ENCODE data around the gene RHBDL1. TPM values are rescaled to one million over a fixed set of nuclear protein-coding genes. Genes with fewer than 3 reads are reported as not detected.

The RHBDL1 gene
- total and polyA plus RNA-seq, 2 experiments from 2014 or later, result 2.6 to 12.9 TPM

GRCh38 chr16:661184-661821, 14.2 kb upstream of the RHBDL1 start:
- Histone ChIP-seq H3K27me3 (no peaks in the 10 kb centered on the region), H3K9me3 (ENCODE audit: low read depth) (no peaks in the 10 kb centered on the region), H3K36me3 (no peaks in the 10 kb centered on the region), H3K27ac (peak overlapping the region; percentile 1), H3K4me1 (ENCODE audit: low read depth) (no peaks in the 10 kb centered on the region), H3K4me3 (no peak overlapping the region)
- TF ChIP-seq CTCF (IDR thresholded peaks at IDR 0.05; ENCODE audit: low read depth, low read length), result no peak
- no peak for DNase-seq (ENCODE audit: low read depth in 1 of 2, low spot score in 1 of 2)

GRCh38 chr16:662095-662494, 13.4 kb upstream of the RHBDL1 start:
- Histone ChIP-seq H3K36me3 (no peaks in the 10 kb centered on the region), H3K27me3 (no peaks in the 10 kb centered on the region), H3K4me1 (ENCODE audit: low read depth) (no peaks in the 10 kb centered on the region), H3K4me3 (no peak overlapping the region), H3K27ac (no peak overlapping the region), H3K9me3 (ENCODE audit: low read depth) (no peaks in the 10 kb centered on the region)
- no peak for DNase-seq (ENCODE audit: low read depth in 1 of 2, low spot score in 1 of 2)
- TF ChIP-seq CTCF (IDR thresholded peaks at IDR 0.05; ENCODE audit: low read depth, low read length), result no peak

- H3K27ac ChIP-seq, result no peak overlapping the region
- no peaks in the 10 kb centered on the region for H3K36me3 ChIP-seq
- H3K4me1 ChIP-seq (ENCODE audit: low read depth), result no peaks in the 10 kb centered on the region
- no peak overlapping the region for H3K4me3 ChIP-seq
- H3K27me3 ChIP-seq, result no peaks in the 10 kb centered on the region
- no peak for TF ChIP-seq CTCF (IDR thresholded peaks at IDR 0.05; ENCODE audit: low read depth, low read length)
- H3K9me3 ChIP-seq (ENCODE audit: low read depth), result no peaks in the 10 kb centered on the region
- no peak for DNase-seq (ENCODE audit: low read depth in 1 of 2, low spot score in 1 of 2)
Observed at GRCh38 chr16:662597-662996, 12.9 kb upstream of the RHBDL1 start.

GRCh38 chr16:666572-666971, 8.9 kb upstream of the RHBDL1 start:
- Histone ChIP-seq H3K27ac (no peak overlapping the region), H3K27me3 (no peaks in the 10 kb centered on the region), H3K4me3 (no peak overlapping the region), H3K4me1 (ENCODE audit: low read depth) (no peaks in the 10 kb centered on the region), H3K36me3 (peaks cover 22% of the 10 kb centered on the region), H3K9me3 (ENCODE audit: low read depth) (no peaks in the 10 kb centered on the region)
- TF ChIP-seq CTCF (IDR thresholded peaks at IDR 0.05; ENCODE audit: low read depth, low read length), result no peak
- no peak for DNase-seq (ENCODE audit: low read depth in 1 of 2, low spot score in 1 of 2)

GRCh38 chr16:667113-667779, 8.2 kb upstream of the RHBDL1 start:
- TF ChIP-seq CTCF (IDR thresholded peaks at IDR 0.05; ENCODE audit: low read depth, low read length), result no peak

More at GRCh38 chr16:667113-667779, 8.2 kb upstream of the RHBDL1 start:
- Histone ChIP-seq H3K9me3 (ENCODE audit: low read depth) (no peaks in the 10 kb centered on the region), H3K4me1 (ENCODE audit: low read depth) (no peaks in the 10 kb centered on the region), H3K36me3 (peaks cover 27% of the 10 kb centered on the region), H3K27ac (no peak overlapping the region), H3K4me3 (no peak overlapping the region), H3K27me3 (no peaks in the 10 kb centered on the region)
- no peak for DNase-seq (ENCODE audit: low read depth in 1 of 2, low spot score in 1 of 2)

All from cardiac muscle cell (in vitro differentiated cells and primary cell).